H7 (cell line): ENCODE measurements around the gene SP2. TPM values are rescaled to one million over a fixed set of nuclear protein-coding genes. Genes with fewer than 3 reads are reported as not detected.

ENCODE experiments used
- DNase-seq: peaks from one replicate; pipeline ENCODE4 v3.0.0; 2012
- H3K27me3 ChIP-seq: 2 replicates; pipeline ENCODE4 v1.6.0; 2011; ENCODE audit warnings: mild to moderate bottlenecking, low read length; ENCODE audit not compliant: control insufficient read depth, insufficient read depth
- H3K36me3 ChIP-seq: replicated peaks from 2 replicates; pipeline ENCODE4 v1.5.1; 2011; ENCODE audit warnings: low read length; ENCODE audit not compliant: control insufficient read depth, insufficient read depth
- H3K4me3 ChIP-seq: 2 replicates; pipeline ENCODE4 v1.5.1; 2011; ENCODE audit warnings: low read depth, mild to moderate bottlenecking, control low read depth, low read length, moderate library complexity; ENCODE audit not compliant: insufficient read depth
- total RNA-seq: library from RNA; depleted of rRNA; stranded (reverse); fragments of >200 nt; shearing (Covaris generic); gene quantifications from 2 replicates; pipeline ENCODE4 v1.2.3, GENCODE V29; 2014

Gene SP2
- total RNA-seq, 1 experiment from 2014 or later, result 3.2 TPM

DNA sequence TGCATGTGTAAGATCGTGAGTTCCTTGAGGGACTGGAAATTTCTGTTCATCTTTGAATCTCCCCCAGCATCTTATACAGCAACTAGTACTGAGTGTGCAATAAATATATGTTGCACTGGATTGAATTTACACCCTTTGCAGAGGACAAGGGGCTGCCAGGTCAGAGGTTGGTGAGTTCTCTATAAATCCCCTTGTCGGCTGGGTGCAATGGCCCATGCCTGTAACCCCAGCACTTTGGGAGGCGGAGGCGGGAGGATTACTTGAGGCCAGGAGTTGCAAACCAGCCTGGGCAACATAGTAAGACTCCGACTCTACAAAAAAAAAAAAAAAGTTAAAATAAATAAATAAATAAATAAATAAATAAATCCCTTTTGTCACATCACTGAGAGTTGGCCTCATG lies 35.6 kb upstream of the SP2 start:
- H3K4me3 ChIP-seq, result no peak overlapping the region
- H3K27me3 ChIP-seq, result peaks cover 32% of the 10 kb centered on the region
- no peaks in the 10 kb centered on the region for H3K36me3 ChIP-seq
- no peak for DNase-seq

GRCh38 chr17:47862621-47863440 lies 33.2 kb upstream of the SP2 start:
- Histone ChIP-seq H3K36me3 (no peaks in the 10 kb centered on the region), H3K27me3 (peaks cover 21% of the 10 kb centered on the region), H3K4me3 (no peak overlapping the region)
- DNase-seq, result no peak

GRCh38 chr17:47864791-47865216 lies 31.2 kb upstream of the SP2 start:
- no peaks in the 10 kb centered on the region for H3K36me3 ChIP-seq
- H3K27me3 ChIP-seq, result peaks cover 29% of the 10 kb centered on the region
- H3K4me3 ChIP-seq, result no peak overlapping the region
- DNase-seq, result no peak

GRCh38 chr17:47866941-47867340 lies 29.1 kb upstream of the SP2 start:
- DNase-seq, result no peak
- H3K27me3 ChIP-seq, result peaks cover 46% of the 10 kb centered on the region
- no peaks in the 10 kb centered on the region for H3K36me3 ChIP-seq
- H3K4me3 ChIP-seq, result no peak overlapping the region

GRCh38 chr17:47867813-47868533 lies 28.1 kb upstream of the SP2 start:
- Histone ChIP-seq H3K4me3 (no peak overlapping the region), H3K27me3 (peaks cover 53% of the 10 kb centered on the region)
- DNase-seq, result no peak

GRCh38 chr17:47869114-47869513 lies 26.9 kb upstream of the SP2 start:
- H3K27me3 ChIP-seq, result peaks cover 55% of the 10 kb centered on the region
- DNase-seq, result peak; percentile 54
- no peak overlapping the region for H3K4me3 ChIP-seq
- H3K36me3 ChIP-seq, result no peaks in the 10 kb centered on the region

More at GRCh38 chr17:47867813-47868533, 28.1 kb upstream of the SP2 start:
- H3K36me3 ChIP-seq, result no peaks in the 10 kb centered on the region

- no peaks in the 10 kb centered on the region for H3K36me3 ChIP-seq
- peak; percentile 70 for DNase-seq
- peaks cover 57% of the 10 kb centered on the region for H3K27me3 ChIP-seq
- no peak overlapping the region for H3K4me3 ChIP-seq
These were observed 26.0 kb upstream of the SP2 start for GRCh38 chr17:47870056-47870455.

DNA sequence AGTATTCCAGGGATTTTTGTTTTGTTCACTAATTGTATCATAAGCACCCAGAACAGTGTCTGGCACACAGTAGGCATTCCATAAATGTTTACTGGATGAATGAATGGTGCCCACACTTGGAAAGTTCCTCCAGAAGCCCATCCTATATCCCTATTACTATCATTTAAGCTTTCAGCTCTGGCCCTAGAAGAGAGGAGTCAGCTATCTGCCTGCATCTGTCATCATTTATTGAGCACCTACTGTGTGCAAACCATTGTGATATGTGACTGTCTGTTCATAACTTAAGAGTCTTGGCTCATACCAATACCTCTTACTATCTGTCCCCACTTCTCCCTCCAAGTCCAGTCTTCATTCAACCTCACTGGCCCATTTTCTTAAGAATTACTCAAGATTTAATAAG lies 25.0 kb upstream of the SP2 start:
- Histone ChIP-seq H3K36me3 (no peaks in the 10 kb centered on the region), H3K4me3 (no peak overlapping the region), H3K27me3 (peaks cover 56% of the 10 kb centered on the region)
- DNase-seq, result no peak

- DNase-seq, result peak; percentile 87
- H3K27me3 ChIP-seq, result peaks cover 53% of the 10 kb centered on the region
- H3K4me3 ChIP-seq, result peak overlapping the region; percentile 51
These were observed 23.9 kb upstream of the SP2 start for GRCh38 chr17:47872019-47872650.

GRCh38 chr17:47872651-47873161 lies 23.3 kb upstream of the SP2 start:
- DNase-seq, result peak; percentile 84

More at GRCh38 chr17:47872019-47872650, 23.9 kb upstream of the SP2 start:
- no peaks in the 10 kb centered on the region for H3K36me3 ChIP-seq

GRCh38 chr17:47873200-47874090 lies 22.6 kb upstream of the SP2 start:
- Histone ChIP-seq H3K36me3 (no peaks in the 10 kb centered on the region), H3K4me3 (no peak overlapping the region; the same call in 1 of the 2 replicates), H3K27me3 (peaks cover 48% of the 10 kb centered on the region)
- peak; percentile 56 for DNase-seq

More at GRCh38 chr17:47872651-47873161, 23.3 kb upstream of the SP2 start:
- peak overlapping the region; percentile 51 for H3K4me3 ChIP-seq
- peaks cover 53% of the 10 kb centered on the region for H3K27me3 ChIP-seq
- H3K36me3 ChIP-seq, result no peaks in the 10 kb centered on the region

- DNase-seq, result no peak
- Histone ChIP-seq H3K4me3 (no peak overlapping the region), H3K27me3 (peaks cover 32% of the 10 kb centered on the region), H3K36me3 (no peaks in the 10 kb centered on the region)
These were observed 20.7 kb upstream of the SP2 start for GRCh38 chr17:47875011-47875985.
